CD4-positive, alpha-beta T cell (primary cell): ENCODE measurements around the gene CASP2. TPM values are rescaled to one million over a fixed set of nuclear protein-coding genes. Genes with fewer than 3 reads are reported as not detected.
A peak's percentile ranks its signal among the peaks of the same experiment; 100 is the strongest.

ENCODE experiments used
- ATAC-seq: fragments of 200-7000 bp; cut with Tn5 transposase; one replicate; pipeline ENCODE4 v1.10.0; 2022; ENCODE audit warnings: mild to moderate bottlenecking; ENCODE audit not compliant: poor library complexity
- CTCF ChIA-PET: fragments of 350-600 bp; sonication (Branson Sonifier 250); formaldehyde crosslinking; loops from one replicate; lab custom pipeline; 2021; ENCODE audit warnings: antibody characterized with exemption, inconsistent platforms; lab: Charles Lee
- POLR2A ChIA-PET: fragments of 350-600 bp; sonication (Branson Sonifier 250); formaldehyde crosslinking; loops from one replicate; lab custom pipeline; 2021; ENCODE audit warnings: antibody characterized with exemption, inconsistent platforms; lab: Charles Lee
- DNase-seq, 14 experiments: peaks; one replicate each; pipeline ENCODE4 v3.0.0-alpha.2; 2013 to 2020; ENCODE audit warnings: mixed read lengths in 2 of 14
- H3K27ac ChIP-seq, 2 donors: one replicate each; pipeline versions ENCODE4 v1.5.1 to v1.7.0; 2013; ENCODE audit warnings: low read length in 2 of 2, low read depth in 1 of 2, mild to moderate bottlenecking in 1 of 2
- H3K27me3 ChIP-seq, 2 experiments: 1 replicate in 1 of 2; 2 replicates in 1 of 2; pipeline versions ENCODE4 v1.6.1 to v1.7.0; 2013; ENCODE audit warnings: low read length in 2 of 2, control low read depth in 1 of 2, mild to moderate bottlenecking in 1 of 2, moderate library complexity in 1 of 2; ENCODE audit not compliant: insufficient read depth in 2 of 2, control insufficient read depth in 1 of 2
- H3K36me3 ChIP-seq: one replicate; pipeline ENCODE4 v1.6.1; 2013; ENCODE audit warnings: low read length, control low read depth; ENCODE audit not compliant: insufficient read depth
- H3K4me1 ChIP-seq: one replicate; pipeline ENCODE4 v1.6.1; 2013; ENCODE audit warnings: low read length, control low read depth; ENCODE audit not compliant: insufficient read depth
- H3K4me3 ChIP-seq: one replicate; pipeline ENCODE4 v1.5.1; 2013; ENCODE audit warnings: mild to moderate bottlenecking, low read length, moderate library complexity
- H3K9me3 ChIP-seq, 2 experiments: 1 replicate in 1 of 2; 2 replicates in 1 of 2; pipeline versions ENCODE4 v1.6.1 to v1.7.0; 2013; ENCODE audit warnings: low read length in 2 of 2, mild to moderate bottlenecking in 2 of 2, control low read depth in 1 of 2, moderate library complexity in 1 of 2; ENCODE audit not compliant: control insufficient read depth in 1 of 2, insufficient read depth in 1 of 2
- H3K27ac Mint-ChIP-seq: one replicate; pipeline ENCODE4 v1.8.0; 2020; ENCODE audit warnings: mixed read lengths
- H3K27me3 Mint-ChIP-seq: one replicate; pipeline ENCODE4 v1.8.0; 2021; ENCODE audit warnings: mixed read lengths
- H3K36me3 Mint-ChIP-seq: one replicate; pipeline ENCODE4 v1.8.0; 2021; ENCODE audit warnings: low read depth, mixed read lengths
- H3K4me1 Mint-ChIP-seq: one replicate; pipeline ENCODE4 v1.8.0; 2021; ENCODE audit warnings: low read depth, mixed read lengths
- H3K4me3 Mint-ChIP-seq: one replicate; pipeline ENCODE4 v1.8.0; 2020; ENCODE audit warnings: mild to moderate bottlenecking, mixed read lengths
- H3K9me3 Mint-ChIP-seq: one replicate; pipeline ENCODE4 v1.8.0; 2020; ENCODE audit warnings: mixed read lengths
- CTCF ChIP-seq: fragments of 200-600 bp; IDR thresholded peaks from one replicate; pipeline ENCODE4 v1.8.0; 2022; ENCODE audit warnings: antibody characterized with exemption, mild to moderate bottlenecking
- intact Hi-C, 2 experiments: fragments of 100-400 bp; cut with DNase I in 1 of 2; cut with micrococcal nuclease in 1 of 2; formaldehyde crosslinking; loops; one replicate each; pipeline versions ENCODE4 v1.15.1 to v1.9.0; 2023 to 2025; cut with DNase I, micrococcal nuclease
- total RNA-seq, 174 experiments: library from RNA in 2 of 174; stranded (reverse) in 2 of 174; gene quantifications; one replicate each; pipeline ENCODE4 v1.2.3 and lab custom pipeline; 2021 to 2026

The CASP2 gene
- total RNA-seq, 2 experiments from 2014 or later = 19.1 to 21.9 TPM

GRCh38 chr7:143308632-143309031 lies 20.5 kb downstream of the CASP2 start:
- H3K4me3 Mint-ChIP-seq = no peak overlapping the region
- H3K27me3 Mint-ChIP-seq = no peaks in the 10 kb centered on the region
- no peak for DNase-seq
- peaks cover 0 to 7% of the 10 kb centered on the region in 2 experiments for H3K9me3 ChIP-seq
- H3K4me1 Mint-ChIP-seq = peaks cover 37% of the 10 kb centered on the region
- POLR2A ChIA-PET = interaction anchor here (0.6 to 1.6 kb wide), 4 partner anchors 21 to 67 kb away, joined by 3 to 8 read pairs (median 4); partner anchors contain the start of gene CASP2
- no peak for ATAC-seq
- H3K27me3 ChIP-seq = no peaks in the 10 kb centered on the region
- no peak overlapping the region for H3K27ac ChIP-seq
- no peak for TF ChIP-seq CTCF
- CTCF ChIA-PET = interaction anchor here (0.9 to 3.1 kb wide), 2 partner anchors 37 to 68 kb away, joined by 3 to 17 read pairs; no protein-coding TSS in a partner anchor
- H3K36me3 Mint-ChIP-seq = peaks cover 48% of the 10 kb centered on the region
- H3K4me3 ChIP-seq = no peak overlapping the region
- no peaks in the 10 kb centered on the region for H3K9me3 Mint-ChIP-seq
- H3K27ac Mint-ChIP-seq = peak overlapping the region; percentile 6
- peaks cover 27% of the 10 kb centered on the region for H3K4me1 ChIP-seq
- intact Hi-C loops = loop anchor here (5.0 to 10.0 kb wide), 3 partner anchors 69 to 304 kb away; partner anchors contain the start of gene EPHA1 (in 1 of the 2)
- H3K36me3 ChIP-seq = peaks cover 43% of the 10 kb centered on the region

- ChIA-PET POLR2A (no interaction called here), CTCF (no interaction called here)
- DNase-seq = no peak
- Mint-ChIP-seq H3K4me1 (peaks cover 26% of the 10 kb centered on the region), H3K27me3 (no peaks in the 10 kb centered on the region), H3K27ac (no peak overlapping the region), H3K36me3 (no peaks in the 10 kb centered on the region), H3K9me3 (no peaks in the 10 kb centered on the region), H3K4me3 (no peak overlapping the region)
- Histone ChIP-seq H3K27me3 (no peaks in the 10 kb centered on the region), H3K4me3 (no peak overlapping the region), H3K9me3 (peaks cover 0 to 7% of the 10 kb centered on the region in 2 experiments), H3K36me3 (no peaks in the 10 kb centered on the region), H3K27ac (no peak overlapping the region), H3K4me1 (peaks cover 16% of the 10 kb centered on the region)
- no peak for ATAC-seq
- no peak for TF ChIP-seq CTCF
- intact Hi-C loops = no loop called here
These were observed 26.0 kb downstream of the CASP2 start for GRCh38 chr7:143314127-143314526.

DNA sequence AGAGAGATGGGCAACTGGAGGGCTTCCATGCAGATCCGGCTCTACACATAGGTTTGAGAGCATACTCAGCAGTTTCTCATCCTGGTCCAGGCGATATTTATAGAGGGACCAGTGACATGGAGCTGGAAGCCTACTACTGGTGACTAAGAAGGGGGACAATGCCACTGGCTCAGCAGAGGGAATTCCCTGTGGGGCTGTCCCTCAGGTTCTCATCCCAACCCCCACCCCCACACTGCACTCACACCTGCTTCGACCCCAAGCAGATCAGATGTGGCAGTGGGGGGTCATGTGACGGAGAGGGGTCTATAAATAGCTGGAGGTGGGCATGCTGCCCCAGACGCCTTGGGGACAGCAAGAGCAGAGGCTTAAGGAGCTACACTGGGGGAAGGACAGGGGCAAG lies 27.6 kb downstream of the CASP2 start, which contains the start of gene CLCN1:
CLCN1 (plus strand) TSS at position 336 of the 400 bp plus-strand sequence. CDS start 102 bp downstream, outside the sequence.
- Histone ChIP-seq H3K27me3 (no peaks in the 10 kb centered on the region), H3K4me1 (peaks cover 8% of the 10 kb centered on the region), H3K9me3 (peaks cover 0 to 3% of the 10 kb centered on the region in 2 experiments), H3K27ac (no peak within 1 kb of the TSS), H3K36me3 (no peaks in the 10 kb centered on the region), H3K4me3 (no peak within 1 kb of the TSS)
- Mint-ChIP-seq H3K4me1 (peaks cover 13% of the 10 kb centered on the region), H3K36me3 (no peaks in the 10 kb centered on the region), H3K4me3 (no peak within 1 kb of the TSS), H3K27me3 (no peaks in the 10 kb centered on the region), H3K27ac (no peak within 1 kb of the TSS), H3K9me3 (no peaks in the 10 kb centered on the region)
- ChIA-PET CTCF (no interaction called here), POLR2A (no interaction called here)
- no peak for ATAC-seq
- no peak for TF ChIP-seq CTCF
- no peak for DNase-seq
- intact Hi-C loops = no loop called here
